H1 (cell line): ENCODE measurements around the gene BRICD5. TPM values are rescaled to one million over a fixed set of nuclear protein-coding genes. Genes with fewer than 3 reads are reported as not detected.
A peak's percentile ranks its signal among the peaks of the same experiment; 100 is the strongest.

ENCODE experiments used
- CTCF ChIA-PET: fragments of 300-600 bp; sonication (Branson Sonifier 250); formaldehyde crosslinking; loops from one replicate; lab custom pipeline; 2021; ENCODE audit not compliant: partially characterized antibody; lab: Charles Lee
- POLR2A ChIA-PET: fragments of 300-600 bp; sonication (Branson Sonifier 250); formaldehyde crosslinking; loops from one replicate; lab custom pipeline; 2021; ENCODE audit warnings: inconsistent platforms; ENCODE audit not compliant: partially characterized antibody; lab: Charles Lee
- DNase-seq, 2 experiments: peaks; one replicate each; pipeline versions ENCODE4 v3.0.0 to v3.0.0-alpha.2; 2010 to 2022; ENCODE audit warnings: low spot score in 2 of 2, low read depth in 1 of 2, mixed read lengths in 1 of 2
- FAIRE-seq: peaks from 2 replicates; lab custom pipeline; 2011; peaks lifted over from hg19 to GRCh38; lab: Jason Lieb, UNC
- H2AFZ ChIP-seq: 2 replicates; pipeline ENCODE4 v1.8.1; 2012; ENCODE audit warnings: low read length, inconsistent platforms
- H2AK5ac ChIP-seq: 2 replicates; pipeline ENCODE4 v1.6.1; 2013; ENCODE audit warnings: low read depth, low read length
- H2BK120ac ChIP-seq: replicated peaks from 2 replicates; pipeline ENCODE3; 2013; ENCODE audit warnings: low read depth, low read length, inconsistent platforms
- H2BK12ac ChIP-seq: 2 replicates; pipeline ENCODE4 v1.6.1; 2013; ENCODE audit warnings: low read depth, low read length
- H2BK15ac ChIP-seq: 2 replicates; pipeline ENCODE4 v1.6.1; 2013; ENCODE audit warnings: low read length
- H2BK20ac ChIP-seq: 2 replicates; pipeline ENCODE4 v1.6.1; 2013; ENCODE audit warnings: low read length
- H2BK5ac ChIP-seq: 2 replicates; pipeline ENCODE4 v1.6.1; 2013; ENCODE audit warnings: low read depth, low read length
- H3K14ac ChIP-seq: 2 replicates; pipeline ENCODE4 v1.6.1; 2013; ENCODE audit warnings: inconsistent platforms; ENCODE audit not compliant: insufficient read length
- H3K18ac ChIP-seq: 2 replicates; pipeline ENCODE4 v1.6.1; 2013; ENCODE audit warnings: low read length; ENCODE audit errors: extremely low read depth
- H3K23ac ChIP-seq: 2 replicates; pipeline ENCODE4 v1.6.1; 2013; ENCODE audit warnings: inconsistent platforms; ENCODE audit not compliant: insufficient read length
- H3K23me2 ChIP-seq: 2 replicates; pipeline ENCODE4 v1.6.1; 2013; ENCODE audit warnings: low read depth, low read length
- H3K27ac ChIP-seq: 2 replicates; pipeline ENCODE4 v1.6.1; 2011; ENCODE audit warnings: low read depth, low read length, inconsistent platforms
- H3K27me3 ChIP-seq, 4 experiments: replicated peaks in 1 of 4; 1 replicate in 1 of 4; 2 replicates in 3 of 4; pipeline versions ENCODE4 v1.6.1 to v1.8.1; 2011 to 2013; ENCODE audit warnings: low read length in 3 of 4, mild to moderate bottlenecking in 3 of 4, inconsistent platforms in 2 of 4, mixed read lengths in 2 of 4, moderate library complexity in 1 of 4; ENCODE audit not compliant: control insufficient read depth in 3 of 4, insufficient read depth in 3 of 4; ENCODE audit errors: extremely low read depth in 1 of 4
- H3K36me3 ChIP-seq, 4 experiments: 2 replicates each; pipeline versions ENCODE4 v1.6.1 to v1.8.1; 2011 to 2013; ENCODE audit warnings: mild to moderate bottlenecking in 4 of 4, low read length in 3 of 4, moderate library complexity in 2 of 4, control low read depth in 1 of 4, inconsistent platforms in 1 of 4; ENCODE audit not compliant: insufficient read depth in 4 of 4, control insufficient read depth in 2 of 4
- H3K4ac ChIP-seq: replicated peaks from 2 replicates; pipeline ENCODE3; 2013; ENCODE audit warnings: low read length, low read depth, mixed read lengths, inconsistent platforms; ENCODE audit not compliant: insufficient read length
- H3K4me1 ChIP-seq, 4 experiments: replicated peaks in 1 of 4; 1 replicate in 1 of 4; 2 replicates in 3 of 4; pipeline versions ENCODE4 v1.6.1 to v1.8.1; 2011 to 2013; ENCODE audit warnings: low read length in 3 of 4, inconsistent platforms in 2 of 4, mixed read lengths in 1 of 4; ENCODE audit not compliant: insufficient read depth in 4 of 4, control insufficient read depth in 3 of 4
- H3K4me2 ChIP-seq, 2 experiments: 2 replicates each; pipeline versions ENCODE4 v1.6.1 to v1.8.1; 2011 to 2013; ENCODE audit warnings: low read depth in 2 of 2, low read length in 2 of 2, control low read depth in 1 of 2, inconsistent platforms in 1 of 2, mild to moderate bottlenecking in 1 of 2; ENCODE audit not compliant: insufficient read depth in 1 of 2
- H3K4me3 ChIP-seq, 4 experiments: fragments of 200-600, 300-600 bp in 1 of 4; sonication (generic), shearing (Covaris generic), sonication (Bioruptor Twin) in 1 of 4; 2 replicates each; pipeline versions ENCODE4 v1.5.1 to v1.8.1; 2011 to 2016; ENCODE audit warnings: low read length in 4 of 4, low read depth in 3 of 4, control low read depth in 2 of 4, inconsistent platforms in 2 of 4, mild to moderate bottlenecking in 2 of 4, mixed read lengths in 1 of 4, moderate library complexity in 1 of 4; ENCODE audit not compliant: insufficient read depth in 2 of 4; ENCODE audit errors: extremely low read depth in 1 of 4
- H3K56ac ChIP-seq: replicated peaks from 2 replicates; pipeline ENCODE3; 2013; ENCODE audit warnings: low read depth, mild to moderate bottlenecking, mixed read lengths, low read length, inconsistent platforms; ENCODE audit not compliant: insufficient read length
- H3K79me1 ChIP-seq: 2 replicates; pipeline ENCODE4 v1.6.1; 2013; ENCODE audit warnings: low read depth, low read length, control low read depth
- H3K79me2 ChIP-seq, 2 experiments: 2 replicates each; pipeline versions ENCODE4 v1.6.1 to v1.8.1; 2012 to 2013; ENCODE audit warnings: low read length in 2 of 2, mild to moderate bottlenecking in 2 of 2, inconsistent platforms in 1 of 2; ENCODE audit not compliant: insufficient read depth in 2 of 2, control insufficient read depth in 1 of 2
- H3K9ac ChIP-seq, 4 experiments: replicated peaks in 1 of 4; 1 replicate in 1 of 4; 2 replicates in 3 of 4; pipeline versions ENCODE4 v1.6.1 to v1.8.1; 2011 to 2013; ENCODE audit warnings: low read depth in 3 of 4, low read length in 3 of 4, control low read depth in 2 of 4, mild to moderate bottlenecking in 2 of 4, moderate library complexity in 2 of 4, inconsistent platforms in 1 of 4; ENCODE audit errors: extremely low read depth in 1 of 4
- H3K9me3 ChIP-seq, 2 experiments: 2 replicates each; pipeline versions ENCODE4 v1.6.1 to v1.8.1; 2012 to 2013; ENCODE audit warnings: mild to moderate bottlenecking in 2 of 2, moderate library complexity in 2 of 2, control low read depth in 1 of 2, inconsistent platforms in 1 of 2, low read depth in 1 of 2, low read length in 1 of 2, mixed read lengths in 1 of 2; ENCODE audit not compliant: insufficient read depth in 2 of 2
- H4K20me1 ChIP-seq, 2 experiments: replicated peaks in 1 of 2; 2 replicates each; pipeline versions ENCODE3 to v1.8.1; 2011 to 2013; ENCODE audit warnings: inconsistent platforms in 2 of 2, low read length in 2 of 2, mild to moderate bottlenecking in 1 of 2; ENCODE audit not compliant: insufficient read depth in 2 of 2, control insufficient read depth in 1 of 2
- H4K5ac ChIP-seq: 2 replicates; pipeline ENCODE4 v1.6.1; 2013; ENCODE audit warnings: low read length, low read depth, mixed read lengths, inconsistent platforms; ENCODE audit not compliant: insufficient read length
- H4K8ac ChIP-seq: 2 replicates; pipeline ENCODE4 v1.8.0; 2013; ENCODE audit warnings: mild to moderate bottlenecking, moderate library complexity, low read length, inconsistent platforms; ENCODE audit not compliant: insufficient read depth; ENCODE audit errors: extremely low read depth
- H4K91ac ChIP-seq: replicated peaks from 2 replicates; pipeline ENCODE3; 2013; ENCODE audit warnings: low read length, mixed read lengths, inconsistent platforms; ENCODE audit not compliant: insufficient read length
- MAFK ChIP-seq: IDR thresholded peaks from 2 replicates; pipeline ENCODE4 v1.6.1; 2012; ENCODE audit warnings: low read depth, mild to moderate bottlenecking, improper control_type of control experiment, low read length
- POLR2AphosphoS5 ChIP-seq: IDR thresholded peaks from 2 replicates; pipeline ENCODE4 v1.6.1; 2011; ENCODE audit warnings: low read depth, low read length
- SIN3A ChIP-seq, 2 experiments: IDR thresholded peaks in 1 of 2; conservative IDR thresholded peaks in 1 of 2; 2 replicates each; pipeline ENCODE4 v1.6.1; 2011 to 2012; ENCODE audit warnings: low read length in 2 of 2, improper control_type of control experiment in 1 of 2, low read depth in 1 of 2, mild to moderate bottlenecking in 1 of 2
- WGBS, 2 experiments: shearing (Covaris generic) in 1 of 2; methylation state at CpG; one replicate each; pipeline versions ENCODE4 v1.1.6 to v1.1.7; 2013 to 2015; ENCODE audit warnings: low lambda C conversion rate in 2 of 2, mixed read lengths in 2 of 2, inconsistent platforms in 1 of 2, low coverage in 1 of 2, missing lambda C conversion rate in 1 of 2; ENCODE audit not compliant: insufficient replicate concordance in 2 of 2, insufficient coverage in 1 of 2, insufficient read length in 1 of 2; ENCODE audit errors: extremely low coverage in 1 of 2, missing lambda C conversion rate in 1 of 2; 5-methylcytosine and 5-hydroxymethylcytosine counted together
- polyA plus RNA-seq, 7 experiments: library from polyadenylated mRNA; depleted of rRNA in 3 of 7; stranded (reverse) in 5 of 7; unstranded in 2 of 7; fragments of >200 nt in 5 of 7; fragments of 200-250 nt in 2 of 7; gene quantifications; 1 replicate in 5 of 7; 2 replicates in 1 of 7; 4 replicates in 1 of 7; pipeline versions ENCODE4 v1.2.1 to v1.2.3, GENCODE V29; 2011 to 2013; ENCODE audit warnings: missing spikeins in 2 of 7, mixed read lengths in 2 of 7
- total RNA-seq: library from RNA; stranded (reverse); fragmentation: NEBNext Ultra II Directional; extraction: Animal tissue kit (Norgen Biotek cat#: 25700); gene quantifications from 2 replicates; pipeline ENCODE4 v1.2.1, GENCODE V29; 2021

The BRICD5 gene
- total and polyA plus RNA-seq, 2 of the 8 experiments (the other 6 are each of a cell fraction or from before 2014, with no cell fraction given) = 8.5 to 14.2 TPM

DNA sequence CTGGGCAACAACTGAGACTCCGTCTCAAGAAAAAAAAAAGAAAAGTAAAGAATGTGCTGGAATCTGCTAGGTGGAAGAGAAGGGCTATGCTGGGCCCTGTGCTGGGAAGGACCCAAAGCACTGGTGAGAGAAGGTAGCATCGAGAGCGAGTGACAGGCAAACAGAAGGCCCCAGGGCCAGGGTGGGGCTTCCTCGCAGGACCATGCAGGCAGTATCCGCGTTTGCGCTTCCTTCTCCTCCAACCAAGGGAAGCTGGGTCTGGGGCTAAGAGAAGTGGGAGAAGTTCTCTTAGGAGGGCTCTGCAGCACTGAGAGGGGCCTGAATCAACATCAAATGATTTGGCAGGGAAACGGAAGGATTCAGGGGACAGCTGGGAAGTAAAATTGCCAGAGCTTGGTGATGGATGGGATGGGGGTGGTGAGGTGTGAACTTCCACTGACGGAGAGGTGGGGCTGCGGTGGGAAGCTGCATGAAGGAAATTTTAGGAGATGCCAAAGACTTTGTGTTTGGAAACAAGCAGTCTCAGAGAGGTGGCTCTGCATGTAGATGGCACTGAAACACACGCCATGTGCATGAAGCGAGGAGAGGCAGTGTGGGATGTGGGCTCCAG is 46.0 kb upstream of the BRICD5 start:
- Histone ChIP-seq H3K23me2 (0 out of 2 replicates have a peak, but pooled peaks cover 2% of the 10 kb centered on the region), H4K20me1 (peaks cover 17 to 21% of the 10 kb centered on the region in 2 experiments), H4K5ac (no peak overlapping the region), H3K27me3 (no peaks in the 10 kb centered on the region), H3K14ac (no peak overlapping the region), H2BK120ac (no peak overlapping the region), H3K9ac (no peak overlapping the region), H3K9me3 (no peaks in the 10 kb centered on the region), H2AFZ (no peak overlapping the region), H3K23ac (no peak overlapping the region), H3K79me1 (peaks cover 4% of the 10 kb centered on the region; the same call in 1 of the 2 replicates), H3K56ac (no peak overlapping the region), H3K4ac (no peak overlapping the region), H4K91ac (no peak overlapping the region), H4K8ac (no peak overlapping the region), H3K4me2 (no peak overlapping the region), H2BK15ac (no peak overlapping the region), H3K4me3 (no peak overlapping the region), H3K27ac (no peak overlapping the region), H3K18ac (no peak overlapping the region), H2AK5ac (no peak overlapping the region), H3K36me3 (peaks cover 37 to 92% (median 66%) of the 10 kb centered on the region in 4 experiments), H3K4me1 (peaks cover 0 to 6% (median 5%) of the 10 kb centered on the region in 4 experiments; a peak in 5 of 7 replicates), H2BK5ac (no peak overlapping the region), H3K79me2 (peaks cover 0 to 22% of the 10 kb centered on the region in 2 experiments; a peak in 2 of 4 replicates), H2BK12ac (no peak overlapping the region), H2BK20ac (no peak overlapping the region)
- WGBS, 2 experiments = 95% methylated on average over 12 of the region's 12 CpGs; no CpG with 5 or more reads in 1 of the 2 experiments
- ChIA-PET POLR2A (interaction anchor here (1.0 to 13.9 kb wide), 10 partner anchors 9 to 190 kb away, joined by 3 to 228 read pairs (median 4); partner anchors contain the start of genes BRICD5, DNASE1L2, PGP and RNPS1), CTCF (interaction anchor here (0.8 to 1.8 kb wide), 6 partner anchors 9 to 244 kb away, joined by 3 to 5 read pairs (median 4); partner anchors contain the start of gene ABCA3)
- TF ChIP-seq MAFK (no peak), SIN3A (conservative IDR thresholded peaks at IDR 0.05 in 1 of 2, IDR thresholded peaks at IDR 0.05 in 1 of 2; ENCODE audit: low read depth in 1 of 2, low read length in 2 of 2) (no peak), POLR2AphosphoS5 (0 out of 2 replicates have a peak, but pooled peaks have one; percentile 30)
- FAIRE-seq (no peak), DNase-seq (no peak)
